ENCODE data around the gene HYI.

The HYI gene

DNA sequence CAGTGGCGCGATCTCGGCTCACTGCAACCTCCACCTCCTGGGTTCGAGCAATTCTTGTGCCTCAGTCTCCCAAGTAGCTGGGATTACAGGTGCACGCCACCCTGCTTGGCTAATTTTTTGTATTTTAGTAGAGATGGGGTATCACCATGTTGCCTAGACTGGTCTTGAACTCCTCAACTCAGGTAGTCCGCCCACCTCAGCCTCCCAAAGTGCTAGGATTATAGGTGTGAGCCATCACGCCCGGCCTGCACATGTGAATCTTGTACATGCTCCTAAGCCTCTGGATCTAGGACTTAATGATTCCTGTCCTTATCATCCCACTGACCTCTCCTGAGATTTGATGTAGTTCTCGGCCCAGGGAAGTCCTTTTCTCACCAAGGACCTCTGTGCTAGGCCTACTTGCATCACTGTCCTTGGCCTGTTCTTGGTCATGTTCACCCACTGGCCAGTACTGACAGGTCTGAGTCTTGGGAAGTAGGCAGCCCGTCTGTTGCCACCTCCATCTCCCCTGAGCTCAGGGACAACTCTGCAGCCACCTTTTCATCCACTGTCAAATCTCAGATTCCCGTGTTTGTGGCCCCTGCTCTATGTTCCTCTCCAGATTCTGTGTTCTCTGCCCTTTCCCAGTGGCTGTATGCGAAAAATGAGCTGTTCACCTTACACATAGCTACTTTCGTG is 9.4 kb downstream of the HYI start:
- no peak for DNase-seq (ENCODE audit: low read depth)

GRCh38 chr1:43443197-43443946 is 10.4 kb downstream of the HYI start:
- no peak for DNase-seq (ENCODE audit: low read depth)

DNA sequence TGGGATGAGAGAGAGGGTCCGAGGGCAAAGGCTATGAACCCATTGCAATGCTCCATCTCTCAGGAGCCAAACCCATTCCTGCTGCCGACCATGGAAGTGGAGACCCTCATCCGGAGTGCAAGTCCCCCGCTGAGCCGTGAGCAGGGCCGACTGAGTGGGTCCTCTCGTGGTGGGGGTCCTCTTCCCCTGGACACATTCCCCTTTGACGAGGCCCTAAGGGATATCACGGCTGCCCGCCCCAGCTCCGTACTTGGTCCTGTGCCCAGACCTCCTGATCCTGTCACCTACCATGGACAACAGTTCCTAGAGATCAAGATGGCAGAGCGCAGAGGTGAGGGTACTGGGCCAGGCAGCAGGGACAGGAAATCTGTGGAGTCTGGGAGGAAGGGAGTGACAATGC is 11.0 kb downstream of the HYI start:
- no peak for DNase-seq (ENCODE audit: low read depth)

DNA sequence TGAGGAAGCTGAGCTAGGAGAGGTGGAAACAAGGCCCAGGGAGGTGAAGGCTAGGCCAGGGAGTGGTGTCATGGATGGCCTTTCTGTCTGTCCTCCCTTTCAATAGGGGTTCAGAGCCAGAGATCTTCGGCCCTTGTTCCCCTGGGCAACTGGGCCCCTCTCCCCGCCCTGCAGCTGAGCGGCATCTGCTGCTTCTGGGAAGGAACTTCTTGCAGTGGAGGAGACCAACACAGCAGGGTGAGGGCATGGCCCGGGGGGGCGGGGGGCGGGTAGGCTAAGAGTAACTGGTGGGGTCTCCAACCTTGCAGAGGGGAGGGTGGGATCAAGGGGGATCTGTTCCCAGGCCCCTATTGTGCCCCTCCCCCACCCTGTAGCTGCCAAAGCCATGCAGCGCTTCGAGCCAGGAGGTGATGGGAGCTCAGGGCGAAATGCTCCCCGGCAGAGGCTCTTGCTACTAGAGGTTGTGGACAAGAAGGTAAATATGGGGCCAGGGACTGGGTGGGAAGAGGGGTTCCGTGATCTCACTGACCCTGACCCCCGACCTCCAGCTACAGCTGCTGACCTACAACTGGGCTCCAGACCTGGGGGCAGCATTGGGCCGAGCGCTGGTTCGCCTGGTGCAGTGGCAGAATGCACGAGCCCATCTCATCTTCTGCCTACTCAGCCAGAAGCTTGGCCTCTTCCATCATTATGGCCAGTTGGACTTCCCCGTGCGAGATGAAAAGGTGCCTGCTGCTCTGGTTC is 11.7 kb downstream of the HYI start:
- DNase-seq (ENCODE audit: low read depth) = no peak

DNA sequence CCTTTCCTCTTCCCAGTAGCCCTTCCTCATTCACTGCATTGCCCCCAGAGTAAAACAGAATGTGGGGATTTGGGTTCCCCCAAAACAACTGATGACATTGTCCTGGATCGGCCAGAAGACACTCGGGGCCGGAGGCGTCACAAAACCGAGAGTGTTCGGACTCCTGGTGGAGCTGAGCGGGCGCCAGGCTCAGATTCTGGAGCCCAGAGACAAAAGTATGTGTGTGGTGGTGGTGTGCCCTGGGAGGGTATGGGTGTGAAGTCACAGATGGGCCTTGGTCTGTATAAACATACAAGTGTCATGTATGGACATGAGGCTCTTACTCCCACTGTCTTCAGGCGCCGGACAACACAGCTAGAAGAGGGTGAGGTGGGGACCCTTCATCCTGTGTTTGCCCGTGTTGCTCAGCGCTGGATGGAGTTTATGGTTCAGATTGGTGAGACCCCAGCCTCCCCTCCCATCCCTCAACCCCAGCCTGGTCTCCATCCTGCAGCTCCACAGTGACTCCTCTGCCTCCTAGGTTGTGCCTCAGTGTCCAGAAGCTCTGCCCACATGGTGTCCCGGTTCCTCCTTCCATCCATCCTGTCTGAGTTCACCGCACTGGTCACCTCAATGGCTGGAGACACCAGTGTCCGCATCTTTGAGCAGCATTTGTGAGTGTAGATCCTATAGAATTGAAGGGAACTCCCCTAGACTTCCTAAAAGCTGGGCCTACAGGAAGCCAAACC is 12.4 kb downstream of the HYI start:
- no peak for DNase-seq (ENCODE audit: low read depth)

- DNase-seq (ENCODE audit: low read depth) = no peak
These were observed 13.4 kb downstream of the HYI start for GRCh38 chr1:43440358-43440757.

GRCh38 chr1:43439781-43440180 is 13.9 kb downstream of the HYI start:
- DNase-seq (ENCODE audit: low read depth) = no peak

- no peak for DNase-seq (ENCODE audit: low read depth)
These were observed 14.7 kb downstream of the HYI start for GRCh38 chr1:43438953-43439581.

DNA sequence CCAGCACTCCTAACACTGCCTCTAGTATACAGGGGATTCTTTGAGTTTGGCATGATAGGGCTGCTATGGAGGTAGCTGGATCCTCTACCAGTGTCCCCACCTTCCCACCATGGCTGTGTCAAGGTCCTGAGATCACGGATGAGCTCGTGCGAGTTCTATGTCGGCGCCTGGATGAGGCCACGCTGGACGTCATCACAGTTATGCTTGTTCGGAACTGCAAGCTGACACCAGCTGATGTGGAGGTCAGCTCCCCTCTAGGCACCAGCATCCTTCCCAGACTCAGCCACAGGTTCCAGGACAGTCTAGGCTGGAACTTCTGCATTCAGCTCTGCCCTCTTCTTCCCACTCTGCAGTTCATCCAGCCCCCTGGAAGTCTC is 15.2 kb downstream of the HYI start:
- DNase-seq (ENCODE audit: low read depth) = no peak

- DNase-seq (ENCODE audit: low read depth) = no peak
These were observed 15.7 kb downstream of the HYI start for GRCh38 chr1:43438006-43438405.

DNA sequence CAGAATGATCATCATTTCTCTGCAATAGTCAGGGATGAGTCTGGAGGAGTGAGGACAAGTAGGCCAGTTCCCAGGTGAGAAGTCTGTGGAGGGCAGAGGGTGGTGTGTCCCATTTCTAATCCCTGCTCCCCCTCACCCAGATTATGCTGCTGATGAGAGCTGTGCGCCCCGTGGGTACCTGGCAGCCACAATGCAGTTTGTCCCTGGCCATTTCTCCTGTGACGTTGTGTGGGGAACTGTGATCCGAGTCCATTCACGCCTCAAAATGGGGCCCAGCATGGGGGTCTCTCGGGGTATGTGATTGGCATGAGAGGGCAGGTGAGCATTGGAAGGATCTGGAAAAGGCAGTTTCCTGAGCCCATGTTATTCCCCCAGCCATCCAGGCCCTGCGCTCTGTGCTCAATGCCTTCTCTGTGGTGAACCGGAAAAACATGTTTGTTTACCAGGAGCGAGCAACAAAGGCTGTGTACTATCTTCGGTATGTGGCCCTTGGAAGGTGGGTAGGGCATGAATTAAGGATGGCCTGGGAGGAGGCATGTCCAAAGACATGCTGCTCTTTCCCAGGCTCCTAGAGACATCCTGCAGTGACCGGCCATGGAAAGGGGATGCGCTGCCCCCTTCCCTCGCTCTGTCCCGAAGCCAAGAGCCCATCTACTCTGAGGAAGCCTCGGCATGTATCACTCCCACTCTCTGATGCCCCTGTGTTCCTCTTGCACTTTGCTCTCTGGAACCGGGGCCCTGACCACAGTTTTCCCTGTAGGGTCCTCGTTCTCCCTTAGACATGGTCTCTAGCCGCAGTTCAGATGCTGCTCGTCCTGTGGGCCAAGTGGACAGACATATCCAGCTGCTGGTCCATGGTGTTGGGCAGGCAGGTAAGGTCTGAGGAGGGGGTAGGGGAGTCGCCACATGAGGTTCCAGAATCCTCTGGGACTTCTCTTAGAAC is 16.4 kb downstream of the HYI start:
- no peak for DNase-seq (ENCODE audit: low read depth)

DNA sequence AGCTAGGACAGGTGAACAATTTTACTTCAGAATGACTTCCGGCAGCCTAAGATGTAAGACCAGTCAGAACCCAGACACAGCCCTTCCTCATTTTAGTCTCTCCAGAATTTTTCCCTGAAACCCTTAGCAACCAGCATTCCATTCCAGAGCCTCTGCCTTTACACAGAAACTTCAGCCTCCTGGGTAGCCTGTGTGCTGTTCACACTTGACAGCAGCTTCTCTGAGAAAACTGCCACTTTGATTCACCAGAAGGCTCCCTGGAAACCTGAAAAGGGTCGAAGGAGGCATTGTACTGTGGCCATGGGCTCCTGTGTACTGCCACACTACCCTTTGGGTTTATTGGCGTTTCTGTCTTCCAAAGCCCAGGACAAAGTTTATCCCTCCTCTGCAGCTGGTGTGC is 17.4 kb downstream of the HYI start:
- DNase-seq (ENCODE audit: low read depth) = no peak

DNA sequence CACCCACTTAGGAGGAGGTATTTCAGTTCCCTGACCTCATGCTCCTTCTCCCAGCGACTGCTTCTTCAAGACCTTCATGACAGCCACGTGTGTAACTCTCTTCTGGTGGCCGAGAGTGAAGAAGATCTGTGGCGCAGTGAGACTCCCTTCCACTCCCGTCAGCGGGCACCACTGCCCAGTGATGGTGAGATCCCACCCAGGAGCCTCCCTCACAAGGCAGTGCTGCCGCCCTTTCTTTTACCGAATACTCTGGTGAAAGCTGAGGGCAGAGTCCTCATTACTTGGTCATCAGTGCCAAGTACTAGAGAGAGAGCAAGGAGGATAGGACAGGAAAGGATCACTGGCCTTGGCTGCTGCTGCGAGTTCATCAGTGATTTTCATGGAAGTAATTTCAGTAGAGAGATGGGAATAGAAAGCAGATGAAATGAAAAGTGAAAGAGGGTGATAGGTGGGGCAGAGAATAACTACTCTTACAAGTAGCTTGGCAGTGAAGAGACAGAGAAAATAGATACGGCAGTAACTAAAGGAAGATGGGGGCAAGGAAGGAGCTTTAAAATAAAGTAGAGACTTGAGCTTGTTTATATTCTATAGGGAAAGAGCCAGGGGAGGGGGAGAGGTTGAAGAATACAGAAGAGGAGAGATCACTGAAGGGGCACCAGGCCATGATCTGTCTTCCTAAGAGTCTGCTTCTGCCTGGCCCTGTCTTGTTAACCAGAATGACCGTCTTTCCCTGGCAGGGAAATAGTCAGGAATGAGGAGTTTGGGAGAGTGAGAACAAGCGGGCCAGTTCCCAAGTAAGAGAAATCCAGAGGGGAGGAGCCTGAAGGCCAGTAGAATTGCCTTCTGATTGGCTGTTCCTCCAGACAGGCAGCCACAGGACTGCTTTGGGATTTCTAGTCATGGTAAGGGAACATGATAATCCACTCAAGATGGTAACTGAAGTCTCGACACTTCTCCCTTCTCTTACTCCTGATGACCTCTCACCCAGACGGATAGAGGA is 18.3 kb downstream of the HYI start:
- DNase-seq (ENCODE audit: low read depth) = peak; percentile 54

DNA sequence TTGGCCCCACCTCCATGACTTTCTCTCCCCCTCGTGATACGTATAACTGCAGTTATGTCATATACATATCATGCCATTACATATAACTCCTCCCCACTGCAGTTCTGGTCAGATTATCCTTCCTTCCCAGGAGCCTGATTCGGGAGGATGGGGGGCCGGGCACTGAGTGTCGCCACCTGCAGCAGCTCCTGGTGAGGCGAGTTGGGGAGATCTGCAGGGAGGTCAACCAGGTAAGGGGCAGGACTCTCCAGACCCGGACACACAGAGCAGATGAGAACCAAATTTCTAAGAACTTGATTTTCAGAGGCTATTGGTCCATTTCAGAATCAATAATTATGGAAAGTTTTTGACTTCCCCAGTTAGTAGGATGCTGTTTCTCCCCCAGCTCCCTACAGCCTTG is 19.5 kb downstream of the HYI start:
- no peak for DNase-seq (ENCODE audit: low read depth)

DNA sequence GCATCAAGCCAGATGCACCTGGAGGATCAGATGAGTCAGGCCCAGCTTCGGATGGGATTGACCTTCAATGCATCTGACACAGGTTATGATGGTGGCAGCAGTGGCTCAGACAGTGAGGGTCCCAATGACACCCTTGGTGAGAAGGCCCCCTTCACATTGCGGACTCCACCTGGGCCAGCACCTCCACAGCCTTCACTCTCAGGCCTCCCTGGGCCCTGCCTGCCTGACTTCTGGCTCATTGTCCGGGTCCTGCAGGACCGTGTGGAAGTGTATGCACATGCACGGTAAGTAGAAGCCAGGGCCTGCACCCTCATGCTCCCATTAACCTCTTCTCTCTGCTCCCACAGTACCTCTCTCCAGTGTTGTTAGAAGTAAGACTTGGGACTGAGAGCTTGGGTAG is 20.8 kb downstream of the HYI start:
- DNase-seq (ENCODE audit: low read depth) = no peak

- no peak for DNase-seq (ENCODE audit: low read depth)
These were observed 21.4 kb downstream of the HYI start for GRCh38 chr1:43432171-43432860.

- DNase-seq (ENCODE audit: low read depth) = no peak
These were observed 22.1 kb downstream of the HYI start for GRCh38 chr1:43431676-43432075.

DNA sequence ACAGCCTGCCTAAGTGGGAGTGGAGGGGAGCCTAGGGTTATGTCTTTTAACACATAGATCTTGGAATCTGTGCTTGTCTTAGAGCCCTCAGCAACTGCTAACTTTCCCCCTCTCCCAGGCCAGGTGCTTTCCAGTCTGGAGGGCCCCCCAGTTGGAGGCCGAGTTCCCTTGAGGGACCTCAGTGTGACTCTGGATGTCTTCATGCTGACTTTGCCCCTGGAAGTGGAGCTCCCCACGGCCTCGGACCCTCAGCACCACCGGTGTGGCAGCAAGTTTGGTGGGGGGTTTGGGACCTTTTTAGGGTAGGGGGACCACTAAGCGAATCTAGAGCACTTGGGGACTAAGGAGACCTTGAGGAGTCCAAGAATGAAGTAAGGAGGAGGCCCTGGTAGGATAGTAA is 22.9 kb downstream of the HYI start:
- no peak for DNase-seq (ENCODE audit: low read depth)

DNA sequence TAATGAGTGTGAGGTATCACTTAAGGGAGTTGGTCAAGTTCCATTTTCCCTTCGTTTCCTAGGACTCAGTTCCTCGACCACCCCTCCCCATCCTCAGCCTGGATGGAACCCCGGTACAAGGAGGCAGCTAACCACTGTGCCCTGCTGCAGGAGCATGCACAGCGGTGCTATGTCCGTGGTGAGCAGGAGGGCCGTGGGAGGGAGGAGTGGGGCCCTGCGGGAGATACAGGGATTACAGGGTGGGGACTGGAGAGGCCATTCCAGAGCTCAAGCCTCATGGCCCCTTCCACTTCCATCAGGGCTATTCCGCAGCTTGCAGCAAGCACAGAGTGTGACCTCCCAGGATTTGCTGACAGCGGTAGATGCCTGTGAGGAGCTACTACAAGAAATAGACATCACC is 25.8 kb downstream of the HYI start:
- no peak for DNase-seq (ENCODE audit: low read depth)
